Stomach (tissue), 4 donors: Measurements from ENCODE around the gene SHD.
"Not testable (repeated sequence)": the region's sequence is repeated elsewhere in the genome, so short reads cannot be mapped to it uniquely, and the experiment has no call there.

Source experiments
- CTCF ChIP-seq, 7 experiments: fragments of 450-650 bp in 4 of 7; fragments of 200-600 bp in 3 of 7; sonication (generic) in 3 of 7; IDR thresholded peaks; one replicate each; pipeline ENCODE4 v1.5.1; 2016 to 2019; ENCODE audit warnings: antibody characterized with exemption in 7 of 7, control low read depth in 2 of 7, mild to moderate bottlenecking in 1 of 7
- POLR2A ChIP-seq, 4 donors: fragments of 450-650 bp; IDR thresholded peaks; one replicate each; pipeline ENCODE4 v1.6.1; 2016; ENCODE audit warnings: antibody characterized with exemption in 4 of 4, control low read depth in 2 of 4, mild to moderate bottlenecking in 1 of 4, moderate library complexity in 1 of 4

GRCh38 chr19:4245938-4246337 is 33.1 kb upstream of the SHD start:
- TF ChIP-seq CTCF, POLR2A (IDR thresholded peaks at IDR 0.05): not testable (repeated sequence)
